HG03439 (cell line): ENCODE results near the gene SLMAP.
A peak's percentile ranks its signal among the peaks of the same experiment; 100 is the strongest.

ENCODE experiments used
- ATAC-seq: cut with Tn5 transposase; IDR thresholded peaks from one replicate; pipeline ENCODE4 v1.9.1; 2021; ENCODE audit warnings: mild to moderate bottlenecking, moderate library complexity; ENCODE audit not compliant: unreplicated experiment

The SLMAP gene

GRCh38 chr3:57752307-57752706 lies 3.8 kb upstream of the SLMAP start:
- ATAC-seq, result no peak

DNA sequence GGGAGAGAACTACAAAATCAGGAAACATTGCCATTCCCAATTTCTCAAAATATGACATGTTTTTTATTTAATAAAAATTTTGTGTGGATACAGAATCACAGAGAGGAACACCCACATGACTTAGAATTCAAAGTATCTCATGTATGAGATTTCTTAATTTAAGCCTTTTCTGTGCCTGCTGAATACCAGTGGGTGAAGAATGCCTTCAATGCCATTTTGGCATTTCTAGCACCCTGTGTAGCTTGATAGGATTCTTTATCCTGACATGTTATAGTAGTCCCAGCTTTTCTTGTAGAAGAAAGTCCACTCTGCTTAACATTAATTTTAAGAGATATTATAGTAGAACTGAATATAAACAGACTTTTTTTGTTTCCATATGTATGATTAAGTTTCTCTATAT lies 3.1 kb upstream of the SLMAP start:
- no peak for ATAC-seq

DNA sequence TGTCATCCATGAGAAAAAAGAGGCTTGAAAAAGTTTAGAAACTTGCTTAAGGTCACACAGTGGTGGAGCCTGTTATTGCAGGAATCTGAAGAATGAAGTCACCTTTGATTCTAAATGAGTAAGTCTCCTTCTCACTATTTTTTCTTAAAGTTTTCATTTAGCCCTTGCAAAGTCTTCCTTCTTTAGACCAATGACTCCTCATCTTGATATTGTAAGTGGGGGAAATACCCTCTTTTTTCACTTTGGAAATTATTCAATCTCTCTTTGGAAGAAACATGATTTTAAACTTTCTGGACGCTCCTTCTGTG lies 787 bp upstream of the SLMAP start:
- ATAC-seq, result no peak

DNA sequence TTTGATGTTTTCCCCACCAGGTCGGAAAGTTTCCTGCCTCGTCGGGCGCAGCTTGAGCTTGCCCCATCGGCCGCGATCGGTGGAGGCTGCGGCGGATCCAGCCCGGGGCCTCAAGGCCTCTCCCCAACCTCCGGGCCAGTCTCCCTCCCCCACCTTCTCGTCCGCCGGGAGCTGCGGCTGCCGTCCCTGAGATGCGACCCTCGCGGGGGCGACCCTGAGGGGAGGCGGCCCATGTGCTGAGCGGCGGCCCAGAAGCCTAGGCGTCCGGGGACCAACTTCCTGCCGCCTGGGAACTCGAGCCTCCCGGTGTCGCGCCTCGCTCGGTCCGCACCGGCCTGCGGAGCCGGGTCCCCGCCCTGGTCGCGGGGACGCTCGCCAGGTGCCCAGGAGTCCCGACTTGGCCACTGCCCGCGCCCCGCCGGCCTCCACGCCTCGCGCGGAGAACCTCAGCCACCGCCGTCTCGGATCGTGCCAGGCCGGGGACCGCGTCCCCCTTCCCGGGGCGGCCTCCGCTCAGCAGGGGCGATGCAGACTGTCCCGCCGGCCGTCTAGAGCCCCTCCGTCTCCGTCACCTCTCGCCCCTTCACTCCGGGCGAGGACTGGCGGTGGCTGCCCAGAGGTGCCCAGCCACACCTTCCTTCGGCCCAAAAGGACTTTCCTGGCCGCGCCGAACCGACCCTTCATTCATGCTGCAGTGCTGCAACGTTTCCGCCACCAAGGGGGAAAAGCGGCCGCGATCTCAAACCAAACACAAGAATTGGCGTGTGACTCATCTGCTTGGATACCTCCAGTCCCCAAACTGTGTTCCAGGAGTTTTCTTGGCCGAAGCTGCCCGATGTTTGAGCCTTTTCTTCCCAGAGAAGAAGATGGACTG lies 656 bp downstream of the SLMAP start:
- peak; percentile 26 for ATAC-seq

DNA sequence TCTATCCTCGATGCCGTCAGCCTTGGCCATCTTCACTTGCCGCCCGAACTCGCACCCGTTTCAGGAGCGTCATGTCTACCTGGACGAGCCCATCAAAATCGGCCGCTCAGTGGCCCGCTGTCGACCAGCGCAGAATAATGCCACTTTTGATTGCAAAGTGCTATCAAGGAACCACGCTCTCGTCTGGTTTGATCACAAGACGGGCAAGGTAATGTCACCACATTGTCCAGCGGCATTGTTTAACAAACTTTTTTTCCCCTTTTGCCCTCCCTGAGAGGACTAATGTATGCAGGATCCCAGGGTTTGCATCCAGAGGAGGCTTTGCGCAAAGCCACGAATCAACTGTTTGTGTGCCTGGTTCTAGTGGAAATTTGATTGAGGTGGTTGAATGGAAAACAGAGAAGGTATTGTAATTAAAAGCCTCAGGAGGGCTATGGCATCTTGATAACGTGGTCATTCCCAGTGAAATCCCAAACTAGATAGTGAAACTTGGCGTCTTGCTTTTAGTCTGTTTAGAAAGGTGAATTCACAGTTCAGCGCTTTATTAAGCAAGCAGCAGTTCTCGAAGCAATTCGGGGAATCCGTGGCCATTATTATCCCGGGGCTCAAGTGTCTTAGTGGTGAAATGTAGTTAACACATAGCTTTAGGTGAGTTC lies 1.7 kb downstream of the SLMAP start:
- no peak for ATAC-seq

GRCh38 chr3:57758686-57759085 lies 2.6 kb downstream of the SLMAP start:
- no peak for ATAC-seq

- ATAC-seq, result no peak
Measured at GRCh38 chr3:57764794-57765193, 8.7 kb downstream of the SLMAP start.

- ATAC-seq, result no peak
Measured at GRCh38 chr3:57768595-57768994, 12.5 kb downstream of the SLMAP start.

GRCh38 chr3:57770009-57770827 lies 14.1 kb downstream of the SLMAP start:
- ATAC-seq, result no peak

- ATAC-seq, result no peak
Measured at GRCh38 chr3:57772251-57772650, 16.1 kb downstream of the SLMAP start.

DNA sequence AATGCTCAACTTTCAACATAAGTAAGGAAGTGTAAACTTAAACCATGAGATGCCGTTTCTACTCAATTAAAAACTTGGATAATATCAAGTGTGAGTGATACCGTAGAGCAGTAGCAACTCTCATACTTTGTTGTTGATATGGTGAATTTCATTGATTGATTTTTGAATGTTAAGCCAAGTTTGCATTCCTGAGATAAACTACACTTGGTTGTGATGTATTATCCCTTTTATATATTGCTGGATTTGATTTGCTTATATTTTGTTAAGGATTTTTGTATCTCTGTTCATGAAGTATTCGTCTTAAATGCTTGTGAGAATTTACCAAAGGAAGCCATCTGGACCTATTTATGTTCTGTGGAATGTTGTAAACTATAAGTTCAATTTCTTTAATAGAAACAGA lies 21.7 kb downstream of the SLMAP start:
- ATAC-seq, result no peak

- ATAC-seq, result no peak
Measured at GRCh38 chr3:57778494-57778893, 22.4 kb downstream of the SLMAP start.

GRCh38 chr3:57779666-57780065 lies 23.6 kb downstream of the SLMAP start:
- no peak for ATAC-seq

- no peak for ATAC-seq
Measured at GRCh38 chr3:57783186-57784088, 27.3 kb downstream of the SLMAP start.

- ATAC-seq, result no peak
Measured at GRCh38 chr3:57784089-57784735, 28.1 kb downstream of the SLMAP start.

DNA sequence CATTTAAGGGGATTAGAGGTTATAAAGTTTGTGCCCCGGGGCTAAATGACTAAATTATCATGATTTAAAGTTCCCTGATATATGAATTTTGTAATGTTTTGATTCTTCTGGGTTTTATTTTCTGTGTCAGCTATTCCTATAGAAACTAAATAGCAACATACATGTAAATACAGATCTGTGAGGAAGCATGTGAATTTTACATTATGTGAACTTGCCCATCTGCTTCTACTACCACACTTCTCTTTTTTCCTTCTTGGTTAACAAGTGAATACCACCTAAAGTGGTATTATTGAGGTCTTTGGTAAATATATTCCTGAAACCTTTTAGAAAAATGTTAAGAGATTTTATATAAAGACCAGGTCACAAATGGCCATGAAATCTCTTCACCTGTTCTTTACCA lies 29.3 kb downstream of the SLMAP start:
- ATAC-seq, result no peak

- peak; percentile 92 for ATAC-seq
Measured at GRCh38 chr3:57787867-57788623, 31.9 kb downstream of the SLMAP start.

DNA sequence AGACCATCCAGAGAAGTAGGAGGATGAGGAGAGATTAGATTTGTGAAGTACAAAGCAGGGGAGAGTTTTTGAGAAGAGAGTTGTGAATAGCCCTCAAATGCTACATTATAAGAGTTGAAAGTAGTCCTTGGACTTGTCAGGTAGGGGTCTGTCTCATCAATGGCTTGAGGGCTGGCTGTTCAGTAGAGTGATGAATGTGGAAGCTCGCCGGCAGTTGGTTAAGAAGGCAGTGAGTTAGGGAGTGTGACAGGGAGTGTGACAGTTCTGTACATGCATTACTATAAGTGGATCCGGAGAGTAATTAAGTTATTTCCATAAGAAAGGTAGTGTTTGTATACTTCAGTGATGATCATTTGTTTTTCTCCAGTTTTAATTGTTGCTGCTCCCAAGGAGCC lies 32.5 kb downstream of the SLMAP start:
- ATAC-seq, result no peak

DNA sequence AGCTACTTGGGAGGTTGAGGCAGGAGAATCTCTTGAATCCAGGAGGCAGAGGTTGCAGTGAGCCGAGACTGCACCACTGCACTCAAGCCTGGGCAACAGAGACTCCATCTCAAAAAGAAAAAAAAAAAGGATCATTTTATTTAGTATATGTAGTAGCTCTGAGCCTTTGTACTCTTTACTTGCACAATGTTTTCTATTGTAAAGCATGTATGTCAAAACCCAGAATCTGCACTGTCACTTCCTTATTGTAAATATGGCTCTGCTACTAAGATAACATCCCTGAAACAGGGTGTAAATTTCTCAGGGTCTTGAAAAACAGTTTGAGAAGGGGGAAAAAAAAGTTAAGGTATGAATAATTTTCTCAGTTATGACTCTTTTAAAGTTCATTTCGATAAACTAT lies 35.1 kb downstream of the SLMAP start:
- ATAC-seq, result no peak

GRCh38 chr3:57792198-57792597 lies 36.1 kb downstream of the SLMAP start:
- no peak for ATAC-seq
